ENCODE data around the gene MAB21L2. TPM values are rescaled to one million over a fixed set of nuclear protein-coding genes. Genes with fewer than 3 reads are reported as not detected.

The MAB21L2 gene
- total and polyA plus RNA-seq, 10 of the 15 experiments (the other 5 are each of a cell fraction or from before 2014, with no cell fraction given) = 0.11 to 0.25 TPM; not detected in 8

DNA sequence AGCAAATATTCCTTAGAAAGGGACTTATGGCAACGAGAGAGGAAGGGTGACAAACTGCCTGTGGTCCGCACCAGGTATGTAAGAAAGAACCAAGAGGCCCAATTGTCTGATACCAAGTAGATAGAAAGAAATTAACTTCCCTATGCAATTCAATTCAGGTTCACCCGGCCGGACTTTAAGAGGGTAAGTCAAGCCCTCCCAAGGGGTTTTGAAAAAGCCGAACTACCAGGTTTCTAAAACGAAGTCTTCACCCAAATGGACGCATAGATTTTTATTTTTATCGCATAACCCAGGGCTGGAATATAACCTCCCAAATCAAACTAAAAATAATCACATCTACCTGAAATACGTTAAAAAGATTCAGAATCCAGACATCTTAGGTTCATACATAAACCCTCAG, 1.6 kb upstream of the MAB21L2 start (continued):
- TF ChIP-seq, protein P1, sequence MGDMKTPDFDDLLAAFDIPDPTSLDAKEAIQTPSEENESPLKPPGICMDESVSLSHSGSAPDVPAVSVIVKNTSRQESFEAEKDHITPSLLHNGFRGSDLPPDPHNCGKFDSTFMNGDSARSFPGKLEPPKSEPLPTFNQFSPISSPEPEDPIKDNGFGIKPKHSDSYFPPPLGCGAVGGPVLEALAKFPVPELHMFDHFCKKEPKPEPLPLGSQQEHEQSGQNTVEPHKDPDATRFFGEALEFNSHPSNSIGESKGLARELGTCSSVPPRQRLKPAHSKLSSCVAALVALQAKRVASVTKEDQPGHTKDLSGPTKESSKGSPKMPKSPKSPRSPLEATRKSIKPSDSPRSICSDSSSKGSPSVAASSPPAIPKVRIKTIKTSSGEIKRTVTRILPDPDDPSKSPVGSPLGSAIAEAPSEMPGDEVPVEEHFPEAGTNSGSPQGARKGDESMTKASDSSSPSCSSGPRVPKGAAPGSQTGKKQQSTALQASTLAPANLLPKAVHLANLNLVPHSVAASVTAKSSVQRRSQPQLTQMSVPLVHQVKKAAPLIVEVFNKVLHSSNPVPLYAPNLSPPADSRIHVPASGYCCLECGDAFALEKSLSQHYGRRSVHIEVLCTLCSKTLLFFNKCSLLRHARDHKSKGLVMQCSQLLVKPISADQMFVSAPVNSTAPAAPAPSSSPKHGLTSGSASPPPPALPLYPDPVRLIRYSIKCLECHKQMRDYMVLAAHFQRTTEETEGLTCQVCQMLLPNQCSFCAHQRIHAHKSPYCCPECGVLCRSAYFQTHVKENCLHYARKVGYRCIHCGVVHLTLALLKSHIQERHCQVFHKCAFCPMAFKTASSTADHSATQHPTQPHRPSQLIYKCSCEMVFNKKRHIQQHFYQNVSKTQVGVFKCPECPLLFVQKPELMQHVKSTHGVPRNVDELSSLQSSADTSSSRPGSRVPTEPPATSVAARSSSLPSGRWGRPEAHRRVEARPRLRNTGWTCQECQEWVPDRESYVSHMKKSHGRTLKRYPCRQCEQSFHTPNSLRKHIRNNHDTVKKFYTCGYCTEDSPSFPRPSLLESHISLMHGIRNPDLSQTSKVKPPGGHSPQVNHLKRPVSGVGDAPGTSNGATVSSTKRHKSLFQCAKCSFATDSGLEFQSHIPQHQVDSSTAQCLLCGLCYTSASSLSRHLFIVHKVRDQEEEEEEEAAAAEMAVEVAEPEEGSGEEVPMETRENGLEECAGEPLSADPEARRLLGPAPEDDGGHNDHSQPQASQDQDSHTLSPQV (IDR thresholded peaks at IDR 0.05) = no peak
- no peak for TF ChIP-seq RBBP5 (conservative IDR thresholded peaks at IDR 0.05)
- TF ChIP-seq, protein P2, sequence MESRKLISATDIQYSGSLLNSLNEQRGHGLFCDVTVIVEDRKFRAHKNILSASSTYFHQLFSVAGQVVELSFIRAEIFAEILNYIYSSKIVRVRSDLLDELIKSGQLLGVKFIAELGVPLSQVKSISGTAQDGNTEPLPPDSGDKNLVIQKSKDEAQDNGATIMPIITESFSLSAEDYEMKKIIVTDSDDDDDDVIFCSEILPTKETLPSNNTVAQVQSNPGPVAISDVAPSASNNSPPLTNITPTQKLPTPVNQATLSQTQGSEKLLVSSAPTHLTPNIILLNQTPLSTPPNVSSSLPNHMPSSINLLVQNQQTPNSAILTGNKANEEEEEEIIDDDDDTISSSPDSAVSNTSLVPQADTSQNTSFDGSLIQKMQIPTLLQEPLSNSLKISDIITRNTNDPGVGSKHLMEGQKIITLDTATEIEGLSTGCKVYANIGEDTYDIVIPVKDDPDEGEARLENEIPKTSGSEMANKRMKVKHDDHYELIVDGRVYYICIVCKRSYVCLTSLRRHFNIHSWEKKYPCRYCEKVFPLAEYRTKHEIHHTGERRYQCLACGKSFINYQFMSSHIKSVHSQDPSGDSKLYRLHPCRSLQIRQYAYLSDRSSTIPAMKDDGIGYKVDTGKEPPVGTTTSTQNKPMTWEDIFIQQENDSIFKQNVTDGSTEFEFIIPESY (IDR thresholded peaks at IDR 0.05) = no peak
- TF ChIP-seq PKNOX1 (IDR thresholded peaks at IDR 0.05) = no peak
- no peak for TF ChIP-seq REST (IDR thresholded peaks at IDR 0.05; ENCODE audit: low read depth, low read length)
- no peak for TF ChIP-seq MEF2B (IDR thresholded peaks at IDR 0.05; ENCODE audit: partially characterized antibody, poor library complexity, severe bottlenecking)

Measured in GM12878 (cell line).